HCT116 (cell line): ENCODE data around the gene CREG2. TPM values are rescaled to one million over a fixed set of nuclear protein-coding genes. Genes with fewer than 3 reads are reported as not detected.

Source experiments
- ATAC-seq: fragments of 200-7000 bp; cut with Tn5 transposase; 2 replicates; pipeline ENCODE4 v1.9.1; 2020; ENCODE audit warnings: mild to moderate bottlenecking, moderate library complexity
- BruUV-seq: library from RNA; stranded (reverse); fragments of 400-500 nt; replicated peaks from 2 replicates; lab custom pipeline; 2021; lab: Mats Ljungman, UMichigan
- CTCF ChIA-PET: fragments of 300-600 bp; sonication (Branson Sonifier 250); formaldehyde crosslinking; loops from one replicate; lab custom pipeline; 2021; ENCODE audit warnings: antibody characterized with exemption; lab: Charles Lee
- POLR2A ChIA-PET: fragments of 300-600, 350-600 bp; sonication (Branson Sonifier 250); formaldehyde crosslinking; loops from one replicate; lab custom pipeline; 2021; ENCODE audit warnings: antibody characterized with exemption; lab: Charles Lee
- RAD21 ChIA-PET, 2 experiments: fragments of 300-600 bp; sonication (Branson Sonifier 250); formaldehyde crosslinking; loops; one replicate each; lab custom pipeline; 2023; ENCODE audit warnings: low total read pairs in 2 of 2; ENCODE audit not compliant: uncharacterized antibody in 2 of 2, unreplicated experiment in 2 of 2, low non-redundant PET in 1 of 2; lab: Charles Lee
- DNase-seq: peaks from one replicate; pipeline ENCODE4 v3.0.0-alpha.2; 2010; ENCODE audit warnings: low read depth, low spot score
- H2AFZ ChIP-seq: fragments of 200-600 bp; shearing (Covaris generic), sonication (generic); 2 replicates; pipeline ENCODE4 v1.6.1; 2017; ENCODE audit warnings: low read depth, mixed run types, mixed read lengths, antibody characterized with exemption, low read length; ENCODE audit not compliant: poor library complexity, severe bottlenecking
- H3K27ac ChIP-seq: 2 replicates; pipeline ENCODE4 v1.5.1; 2012; ENCODE audit warnings: low read depth, low read length
- H3K27me3 ChIP-seq: fragments of 200-600 bp; sonication (generic); 2 replicates; pipeline ENCODE4 v1.6.1; 2016; ENCODE audit warnings: mixed run types, low read length, mixed read lengths; ENCODE audit not compliant: insufficient read depth
- H3K36me3 ChIP-seq, 2 experiments: fragments of 200-500 bp in 1 of 2; fragments of 200-600 bp in 1 of 2; sonication (Bioruptor generic) in 1 of 2; sonication (generic) in 1 of 2; 2 replicates each; pipeline versions ENCODE4 v1.5.1 to v1.6.1; 2014 to 2016; ENCODE audit warnings: low read length in 2 of 2, inconsistent platforms in 1 of 2, mixed read lengths in 1 of 2, mixed run types in 1 of 2; ENCODE audit not compliant: insufficient read depth in 2 of 2, control insufficient read depth in 1 of 2
- H3K4me1 ChIP-seq, 2 experiments: fragments of 200-600 bp in 1 of 2; sonication (generic) in 1 of 2; 2 replicates each; pipeline versions ENCODE4 v1.5.1 to v1.6.1; 2012 to 2017; ENCODE audit warnings: low read length in 2 of 2, inconsistent platforms in 1 of 2, mild to moderate bottlenecking in 1 of 2, mixed read lengths in 1 of 2, mixed run types in 1 of 2, moderate library complexity in 1 of 2; ENCODE audit not compliant: insufficient read depth in 2 of 2, control insufficient read depth in 1 of 2
- H3K4me2 ChIP-seq: fragments of 200-600 bp; sonication (generic); 2 replicates; pipeline ENCODE4 v1.6.1; 2017; ENCODE audit warnings: mixed run types, low read length, mixed read lengths
- H3K4me3 ChIP-seq, 2 experiments: fragments of 200-600 bp in 1 of 2; sonication (generic) in 1 of 2; replicated peaks in 1 of 2; 2 replicates each; pipeline ENCODE4 v1.5.1; 2011 to 2016; ENCODE audit warnings: low read length in 2 of 2, control low read depth in 1 of 2, low read depth in 1 of 2, mild to moderate bottlenecking in 1 of 2, mixed read lengths in 1 of 2, mixed run types in 1 of 2
- H3K79me2 ChIP-seq: fragments of 200-600 bp; sonication (generic); 2 replicates; pipeline ENCODE4 v1.6.1; 2017; ENCODE audit warnings: mild to moderate bottlenecking, mixed run types, low read length, moderate library complexity, mixed read lengths; ENCODE audit not compliant: insufficient read depth
- H3K9ac ChIP-seq: fragments of 200-600 bp; sonication (generic); 2 replicates; pipeline ENCODE4 v1.6.1; 2016; ENCODE audit warnings: low read length, mixed read lengths
- H3K9me2 ChIP-seq: fragments of 200-600 bp; sonication (generic), shearing (Covaris generic); 2 replicates; pipeline ENCODE4 v1.6.1; 2017; ENCODE audit warnings: mixed run types, mild to moderate bottlenecking, moderate library complexity; ENCODE audit not compliant: insufficient read depth
- H3K9me3 ChIP-seq, 2 experiments: fragments of 200-500 bp in 1 of 2; fragments of 200-600 bp in 1 of 2; sonication (Bioruptor generic) in 1 of 2; sonication (generic) in 1 of 2; 2 replicates each; pipeline ENCODE4 v1.6.1; 2014 to 2017; ENCODE audit warnings: low read length in 2 of 2, mixed read lengths in 2 of 2, inconsistent platforms in 1 of 2, low read depth in 1 of 2, mild to moderate bottlenecking in 1 of 2, mixed run types in 1 of 2, moderate library complexity in 1 of 2; ENCODE audit not compliant: control insufficient read depth in 1 of 2, insufficient read depth in 1 of 2
- H4K20me1 ChIP-seq: fragments of 200-600 bp; sonication (generic), shearing (Covaris generic); 2 replicates; pipeline ENCODE4 v1.6.1; 2017; ENCODE audit warnings: mixed run types, mild to moderate bottlenecking, moderate library complexity; ENCODE audit not compliant: insufficient read depth
- ELF1 ChIP-seq: IDR thresholded peaks from 2 replicates; pipeline ENCODE4 v1.6.1; 2012; ENCODE audit warnings: low read depth, borderline replicate concordance
- JUND ChIP-seq: IDR thresholded peaks from 2 replicates; pipeline ENCODE4 v1.6.1; 2012
- POLR2AphosphoS5 ChIP-seq: IDR thresholded peaks from 2 replicates; pipeline ENCODE4 v1.6.1; 2011; ENCODE audit warnings: mild to moderate bottlenecking, low read depth, low read length, moderate library complexity
- REST ChIP-seq: IDR thresholded peaks from 2 replicates; pipeline ENCODE4 v1.6.1; 2012; ENCODE audit warnings: low read depth
- SP1 ChIP-seq: IDR thresholded peaks from 2 replicates; pipeline ENCODE4 v1.6.1; 2012; ENCODE audit warnings: low read depth
- intact Hi-C: fragments of 100-400 bp; cut with micrococcal nuclease; formaldehyde crosslinking; loops from 2 replicates; pipeline ENCODE4 v1.10.0; 2022
- total RNA-seq: library from RNA; stranded (reverse); gene quantifications from one replicate; pipeline ENCODE4 v1.2.1, GENCODE V29; 2021; ENCODE audit not compliant: unreplicated experiment

Gene CREG2
- total RNA-seq, 1 experiment from 2014 or later = 0.12 TPM

GRCh38 chr2:101303688-101304087 lies 83.6 kb downstream of the CREG2 start:
- H3K27ac ChIP-seq = no peak overlapping the region
- H3K4me2 ChIP-seq = no peak overlapping the region
- no peaks in the 10 kb centered on the region for H3K9me2 ChIP-seq
- no peak overlapping the region for H3K4me3 ChIP-seq
- ChIA-PET POLR2A (no interaction called here), CTCF (no interaction called here), RAD21 (no interaction called here)
- peaks cover 3% of the 10 kb centered on the region; the same call in 1 of the 2 replicates for H4K20me1 ChIP-seq
- peaks cover 0 to 6% of the 10 kb centered on the region in 2 experiments; a peak in 1 of 4 replicates for H3K36me3 ChIP-seq
- peaks cover 97% of the 10 kb centered on the region for H3K79me2 ChIP-seq
- intact Hi-C loops = no loop called here
- no peak for ATAC-seq
- peaks cover 13 to 29% of the 10 kb centered on the region in 2 experiments for H3K4me1 ChIP-seq
- no peak overlapping the region for H3K9ac ChIP-seq
- TF ChIP-seq SP1 (no peak), JUND (no peak), ELF1 (no peak), POLR2AphosphoS5 (no peak)
- no TSS peak for BruUV-seq
- no peaks in the 10 kb centered on the region for H3K9me3 ChIP-seq
- no peaks in the 10 kb centered on the region for H3K27me3 ChIP-seq
- DNase-seq = no peak
- H2AFZ ChIP-seq = no peak overlapping the region

GRCh38 chr2:101302016-101302415 lies 85.3 kb downstream of the CREG2 start:
- H3K4me3 ChIP-seq = no peak overlapping the region
- H3K27ac ChIP-seq = no peak overlapping the region
- no TSS peak for BruUV-seq
- H2AFZ ChIP-seq = no peak overlapping the region
- POLR2A ChIA-PET = no interaction called here
- ATAC-seq (no peak), DNase-seq (no peak)
- intact Hi-C loops = no loop called here
- H3K4me2 ChIP-seq = no peak overlapping the region
- H3K4me1 ChIP-seq = peaks cover 9 to 15% of the 10 kb centered on the region in 2 experiments
- CTCF ChIA-PET = no interaction called here
- H4K20me1 ChIP-seq = peaks cover 3% of the 10 kb centered on the region; the same call in 1 of the 2 replicates
- peaks cover 0 to 6% of the 10 kb centered on the region in 2 experiments; a peak in 1 of 4 replicates for H3K36me3 ChIP-seq
- no peaks in the 10 kb centered on the region for H3K9me2 ChIP-seq
- RAD21 ChIA-PET = no interaction called here
- H3K27me3 ChIP-seq = no peaks in the 10 kb centered on the region
- no peak for TF ChIP-seq REST
- H3K79me2 ChIP-seq = peaks cover 100% of the 10 kb centered on the region
- no peaks in the 10 kb centered on the region for H3K9me3 ChIP-seq
- H3K9ac ChIP-seq = no peak overlapping the region
